ENCODE measurements around the gene CTDP1.
A peak's percentile ranks its signal among the peaks of the same experiment; 100 is the strongest.

CTDP1 gene

GRCh38 chr18:79789091-79789891, 109.7 kb downstream of the CTDP1 start:
- POLR2A ChIA-PET (ENCODE audit: low non-redundant PET): no interaction called here
- CTCF ChIA-PET: no interaction called here
- no peak overlapping the region for H3K27ac ChIP-seq
- no peak for DNase-seq (ENCODE audit: low spot score)
- TF ChIP-seq CTCF (conservative IDR thresholded peaks at IDR 0.05; ENCODE audit: low read depth): no peak

GRCh38 chr18:79789901-79790890, 110.6 kb downstream of the CTDP1 start:
- TF ChIP-seq CTCF (conservative IDR thresholded peaks at IDR 0.05; ENCODE audit: low read depth): no peak

GRCh38 chr18:79790996-79791972, 111.7 kb downstream of the CTDP1 start:
- peak; percentile 73 for DNase-seq (ENCODE audit: low spot score)
- CTCF ChIA-PET: no interaction called here
- peak overlapping the region; percentile 79 for H3K27ac ChIP-seq
- POLR2A ChIA-PET (ENCODE audit: low non-redundant PET): no interaction called here
- no peak for TF ChIP-seq CTCF (conservative IDR thresholded peaks at IDR 0.05; ENCODE audit: low read depth)

More at GRCh38 chr18:79789901-79790890, 110.6 kb downstream of the CTDP1 start:
- POLR2A ChIA-PET (ENCODE audit: low non-redundant PET): no interaction called here
- DNase-seq (ENCODE audit: low spot score): no peak
- CTCF ChIA-PET: no interaction called here
- peak overlapping the region; percentile 79 for H3K27ac ChIP-seq

DNA sequence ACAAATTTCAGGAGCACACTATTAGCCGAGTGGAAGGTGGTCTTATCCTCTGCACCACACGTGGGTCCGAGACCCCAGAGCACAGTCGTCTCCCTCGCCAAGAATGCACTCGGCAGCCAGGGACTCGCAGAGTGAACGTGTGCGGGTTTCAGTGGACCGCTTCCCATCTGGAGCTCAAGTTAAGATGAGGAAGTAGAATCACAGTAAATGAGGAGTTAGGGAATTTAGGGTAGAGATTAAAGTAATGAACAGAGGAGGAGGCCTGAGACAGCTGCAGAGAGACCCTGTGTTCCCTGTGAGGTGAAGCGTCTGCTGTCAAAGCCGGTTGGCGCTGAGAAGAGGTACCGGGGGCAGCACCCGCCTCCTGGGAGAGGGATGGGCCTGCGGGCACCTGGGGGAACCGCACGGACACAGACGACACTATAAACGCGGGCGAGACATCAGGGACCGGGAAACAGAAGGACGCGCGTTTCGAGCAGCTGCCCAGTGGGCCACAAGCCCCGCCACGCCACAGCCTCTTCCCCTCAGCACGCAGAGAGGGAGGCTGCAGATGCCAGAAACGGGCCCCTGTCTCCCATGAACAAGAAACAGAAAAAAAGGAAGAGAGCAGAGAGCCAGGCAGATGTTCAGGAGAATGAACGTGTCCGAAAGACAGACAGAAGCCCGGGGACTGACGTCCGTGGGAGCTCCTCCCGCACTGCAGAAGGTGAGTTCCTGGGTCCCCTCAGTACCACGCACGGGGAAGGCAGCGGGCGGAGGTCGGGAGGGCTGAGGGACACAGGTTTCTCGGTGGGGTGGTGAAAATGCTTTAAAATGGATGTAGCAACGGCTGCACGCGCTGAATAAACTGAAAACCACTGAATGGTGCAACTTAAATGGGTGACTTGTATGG, 112.7 kb downstream of the CTDP1 start:
- POLR2A ChIA-PET (ENCODE audit: low non-redundant PET): no interaction called here
- peak overlapping the region; percentile 79 for H3K27ac ChIP-seq
- CTCF ChIA-PET: no interaction called here
- TF ChIP-seq CTCF (conservative IDR thresholded peaks at IDR 0.05; ENCODE audit: low read depth): no peak
- no peak for DNase-seq (ENCODE audit: low spot score)

DNA sequence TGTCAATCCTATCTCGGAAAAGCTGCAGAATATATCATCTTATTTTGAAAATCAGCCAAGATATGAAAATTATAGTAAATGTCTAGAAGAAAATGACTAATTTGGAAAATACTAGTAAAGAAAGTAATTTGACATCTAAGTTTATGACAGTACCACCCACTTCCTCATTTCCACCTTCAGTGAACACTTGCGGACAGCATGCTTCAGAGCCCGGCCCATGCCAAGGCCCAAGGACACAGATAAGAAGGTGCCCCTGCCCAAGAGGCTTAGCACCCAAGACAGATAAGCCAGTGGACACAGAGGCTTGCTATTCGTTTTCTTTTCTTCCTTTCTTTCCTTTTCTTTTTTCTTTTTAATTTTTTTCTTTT, 113.4 kb downstream of the CTDP1 start:
- ChIA-PET CTCF (no interaction called here), POLR2A (ENCODE audit: low non-redundant PET) (no interaction called here)
- no peak for DNase-seq (ENCODE audit: low spot score)
- no peak for TF ChIP-seq CTCF (conservative IDR thresholded peaks at IDR 0.05; ENCODE audit: low read depth)
- no peak overlapping the region for H3K27ac ChIP-seq

Measured in RWPE1 (cell line).